HCT116 (cell line): Measurements from ENCODE around the gene SMARCB1.

Source experiments
- EZH2phosphoT487 ChIP-seq: fragments of 200-600 bp; IDR thresholded peaks from 2 replicates; pipeline ENCODE4 v1.6.1; 2018; ENCODE audit warnings: antibody characterized with exemption, borderline replicate concordance
- POLR2A ChIP-seq: IDR thresholded peaks from 2 replicates; pipeline ENCODE4 v1.7.0; 2011; ENCODE audit warnings: borderline replicate concordance; ENCODE audit not compliant: insufficient read depth, insufficient read length; ENCODE audit errors: extremely low read depth
- RAD21 ChIP-seq: IDR thresholded peaks from 2 replicates; pipeline ENCODE4 v1.6.1; 2012; ENCODE audit warnings: low read depth, mild to moderate bottlenecking
- YY1 ChIP-seq: IDR thresholded peaks from 2 replicates; pipeline ENCODE4 v1.6.1; 2011; ENCODE audit warnings: low read length, low read depth, moderate library complexity, mild to moderate bottlenecking; ENCODE audit not compliant: insufficient replicate concordance; ENCODE audit errors: extremely low read depth
- TF ChIP-seq, protein P1 (sequence below), 3 experiments: fragments of 200-600 bp in 1 of 3; sonication (generic) in 1 of 3; IDR thresholded peaks in 2 of 3; conservative IDR thresholded peaks in 1 of 3; 2 replicates each; pipeline ENCODE4 v1.5.1; 2012 to 2017; ENCODE audit warnings: low read depth in 2 of 3, low read length in 2 of 3, antibody characterized with exemption in 1 of 3, borderline replicate concordance in 1 of 3, control low read depth in 1 of 3, mild to moderate bottlenecking in 1 of 3, mixed read lengths in 1 of 3, mixed run types in 1 of 3, moderate library complexity in 1 of 3; ENCODE audit not compliant: insufficient read depth in 1 of 3
- TF ChIP-seq, protein P2 (sequence below): IDR thresholded peaks from 2 replicates; pipeline ENCODE4 v1.6.1; 2011; ENCODE audit warnings: mild to moderate bottlenecking, low read length, moderate library complexity; ENCODE audit not compliant: insufficient replicate concordance; ENCODE audit errors: extremely low read depth

GRCh38 chr22:23754220-23754919 is 32.4 kb upstream of the SMARCB1 start, which contains the start of gene VPREB3:
- TF ChIP-seq, protein P1, sequence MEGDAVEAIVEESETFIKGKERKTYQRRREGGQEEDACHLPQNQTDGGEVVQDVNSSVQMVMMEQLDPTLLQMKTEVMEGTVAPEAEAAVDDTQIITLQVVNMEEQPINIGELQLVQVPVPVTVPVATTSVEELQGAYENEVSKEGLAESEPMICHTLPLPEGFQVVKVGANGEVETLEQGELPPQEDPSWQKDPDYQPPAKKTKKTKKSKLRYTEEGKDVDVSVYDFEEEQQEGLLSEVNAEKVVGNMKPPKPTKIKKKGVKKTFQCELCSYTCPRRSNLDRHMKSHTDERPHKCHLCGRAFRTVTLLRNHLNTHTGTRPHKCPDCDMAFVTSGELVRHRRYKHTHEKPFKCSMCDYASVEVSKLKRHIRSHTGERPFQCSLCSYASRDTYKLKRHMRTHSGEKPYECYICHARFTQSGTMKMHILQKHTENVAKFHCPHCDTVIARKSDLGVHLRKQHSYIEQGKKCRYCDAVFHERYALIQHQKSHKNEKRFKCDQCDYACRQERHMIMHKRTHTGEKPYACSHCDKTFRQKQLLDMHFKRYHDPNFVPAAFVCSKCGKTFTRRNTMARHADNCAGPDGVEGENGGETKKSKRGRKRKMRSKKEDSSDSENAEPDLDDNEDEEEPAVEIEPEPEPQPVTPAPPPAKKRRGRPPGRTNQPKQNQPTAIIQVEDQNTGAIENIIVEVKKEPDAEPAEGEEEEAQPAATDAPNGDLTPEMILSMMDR (IDR thresholded peaks at IDR 0.05 in 2 of 3, conservative IDR thresholded peaks at IDR 0.05 in 1 of 3; ENCODE audit: borderline replicate concordance in 1 of 3, insufficient read depth in 1 of 3, low read depth in 2 of 3, low read length in 2 of 3), result no peak
- TF ChIP-seq RAD21 (no peak), POLR2A (no peak), EZH2phosphoT487 (no peak), YY1 (no peak)
- TF ChIP-seq, protein P2, sequence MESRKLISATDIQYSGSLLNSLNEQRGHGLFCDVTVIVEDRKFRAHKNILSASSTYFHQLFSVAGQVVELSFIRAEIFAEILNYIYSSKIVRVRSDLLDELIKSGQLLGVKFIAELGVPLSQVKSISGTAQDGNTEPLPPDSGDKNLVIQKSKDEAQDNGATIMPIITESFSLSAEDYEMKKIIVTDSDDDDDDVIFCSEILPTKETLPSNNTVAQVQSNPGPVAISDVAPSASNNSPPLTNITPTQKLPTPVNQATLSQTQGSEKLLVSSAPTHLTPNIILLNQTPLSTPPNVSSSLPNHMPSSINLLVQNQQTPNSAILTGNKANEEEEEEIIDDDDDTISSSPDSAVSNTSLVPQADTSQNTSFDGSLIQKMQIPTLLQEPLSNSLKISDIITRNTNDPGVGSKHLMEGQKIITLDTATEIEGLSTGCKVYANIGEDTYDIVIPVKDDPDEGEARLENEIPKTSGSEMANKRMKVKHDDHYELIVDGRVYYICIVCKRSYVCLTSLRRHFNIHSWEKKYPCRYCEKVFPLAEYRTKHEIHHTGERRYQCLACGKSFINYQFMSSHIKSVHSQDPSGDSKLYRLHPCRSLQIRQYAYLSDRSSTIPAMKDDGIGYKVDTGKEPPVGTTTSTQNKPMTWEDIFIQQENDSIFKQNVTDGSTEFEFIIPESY, result no peak
